SU-DHL-6 (cell line): ENCODE measurements around the gene ZNF74.

Source experiments
- H2AFZ ChIP-seq: fragments of 200-600 bp; sonication (generic); 2 replicates; pipeline ENCODE4 v1.6.1; 2014; ENCODE audit warnings: low read depth, mild to moderate bottlenecking, moderate library complexity, mixed read lengths, antibody characterized with exemption, low read length; ENCODE audit not compliant: severe bottlenecking
- H3F3A ChIP-seq: fragments of 200-600 bp; shearing (Covaris generic); 2 replicates; pipeline ENCODE4 v1.6.0; 2016; ENCODE audit warnings: antibody characterized with exemption, mild to moderate bottlenecking; ENCODE audit not compliant: insufficient read depth
- H3K27ac ChIP-seq: fragments of 200-600 bp; sonication (generic); 2 replicates; pipeline ENCODE4 v1.5.1; 2016; ENCODE audit warnings: low read depth, mild to moderate bottlenecking, low read length, moderate library complexity, mixed read lengths
- H3K27me3 ChIP-seq: fragments of 200-600 bp; sonication (generic), shearing (Covaris generic); 2 replicates; pipeline ENCODE4 v1.6.0; 2014; ENCODE audit warnings: mild to moderate bottlenecking, low read length
- H3K36me3 ChIP-seq: fragments of 200-600 bp; sonication (generic); 2 replicates; pipeline ENCODE4 v1.6.1; 2014; ENCODE audit warnings: mild to moderate bottlenecking, low read length, mixed read lengths
- H3K4me2 ChIP-seq: fragments of 300-600, 200-600 bp; shearing (Covaris generic), sonication (generic); 2 replicates; pipeline ENCODE4 v1.6.0; 2014; ENCODE audit warnings: low read length, low read depth, mild to moderate bottlenecking; ENCODE audit not compliant: poor library complexity, severe bottlenecking
- H3K4me3 ChIP-seq: fragments of 200-600 bp; sonication (generic); 2 replicates; pipeline ENCODE4 v1.5.1; 2014; ENCODE audit warnings: antibody characterized with exemption, low read length, mild to moderate bottlenecking, mixed read lengths; ENCODE audit not compliant: insufficient read depth, poor library complexity, severe bottlenecking
- H3K79me2 ChIP-seq: fragments of 200-600 bp; sonication (generic); 2 replicates; pipeline ENCODE4 v1.6.1; 2014; ENCODE audit warnings: mild to moderate bottlenecking, low read length, moderate library complexity; ENCODE audit not compliant: insufficient read depth
- H3K9ac ChIP-seq: fragments of 200-600 bp; sonication (generic); 2 replicates; pipeline ENCODE4 v1.7.0; 2014; ENCODE audit warnings: mild to moderate bottlenecking, low read length
- H3K9me2 ChIP-seq: fragments of 200-600 bp; sonication (generic); replicated peaks from 2 replicates; pipeline ENCODE4 v1.6.1; 2014; ENCODE audit warnings: low read length; ENCODE audit not compliant: insufficient read depth
- H3K9me3 ChIP-seq: fragments of 200-600 bp; sonication (generic); 2 replicates; pipeline ENCODE4 v1.6.1; 2014; ENCODE audit warnings: low read length, mixed read lengths; ENCODE audit not compliant: insufficient read depth
- H4K20me1 ChIP-seq: fragments of 200-600 bp; sonication (generic); 2 replicates; pipeline ENCODE4 v1.6.1; 2014; ENCODE audit warnings: low read depth, mild to moderate bottlenecking, antibody characterized with exemption, low read length, moderate library complexity, mixed read lengths
- CTCF ChIP-seq: fragments of 200-600 bp; sonication (generic); IDR thresholded peaks from one replicate; pipeline ENCODE4 v1.5.1; 2017; ENCODE audit warnings: antibody characterized with exemption, mild to moderate bottlenecking, low read length, moderate library complexity; ENCODE audit not compliant: insufficient read depth, poor library complexity, severe bottlenecking
- EZH2phosphoT487 ChIP-seq: fragments of 200-600 bp; sonication (generic), shearing (Covaris generic); conservative IDR thresholded peaks from 2 replicates; pipeline ENCODE4 v1.6.1; 2018; ENCODE audit warnings: mild to moderate bottlenecking, antibody characterized with exemption, low read length, moderate library complexity, mixed read lengths

ZNF74 gene

DNA sequence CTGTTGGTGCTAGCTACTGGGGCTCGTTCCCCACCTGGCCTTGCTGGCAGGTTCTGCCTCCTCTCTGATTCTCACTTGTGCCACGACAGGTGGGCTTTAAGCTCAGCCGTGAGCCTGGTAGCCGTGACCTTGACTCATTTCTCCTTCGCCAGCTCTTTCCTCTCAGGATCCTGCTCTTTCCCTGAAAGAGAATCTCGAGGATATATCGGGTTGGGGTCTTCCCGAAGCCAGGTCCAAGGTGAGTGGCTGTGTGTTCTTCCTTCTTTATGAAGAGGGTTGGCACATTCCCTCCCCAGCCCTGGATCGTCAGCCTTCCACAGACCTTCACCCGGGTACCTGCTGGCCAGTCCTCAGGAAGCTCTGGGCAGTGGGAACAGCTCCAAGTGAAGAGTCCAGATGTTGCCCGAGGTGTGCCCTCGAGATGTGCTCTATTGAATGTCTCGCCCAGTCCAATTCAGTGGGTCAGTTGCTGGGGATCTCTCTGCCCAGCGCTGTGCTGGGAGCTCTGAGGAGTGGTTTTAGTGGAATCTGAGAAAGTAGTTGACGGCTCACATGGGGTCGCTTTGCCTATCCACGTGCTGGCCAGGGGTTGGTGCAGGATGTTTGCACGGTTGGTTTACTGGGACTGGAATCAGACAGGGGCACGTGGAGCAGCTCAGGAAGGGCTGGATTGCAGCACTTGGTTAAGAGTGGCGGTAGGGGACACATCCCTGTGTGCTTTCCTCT, 1.4 kb downstream of the ZNF74 start:
- Histone ChIP-seq H3K79me2 (no peaks in the 10 kb centered on the region), H3K27me3 (no peaks in the 10 kb centered on the region), H3K36me3 (no peaks in the 10 kb centered on the region), H3K4me3 (no peak overlapping the region), H3K4me2 (no peak overlapping the region), H3K9ac (no peak overlapping the region), H3K9me3 (no peaks in the 10 kb centered on the region), H2AFZ (no peak overlapping the region), H3K9me2 (no peaks in the 10 kb centered on the region), H4K20me1 (no peaks in the 10 kb centered on the region), H3K27ac (no peak overlapping the region), H3F3A (no peaks in the 10 kb centered on the region)
- TF ChIP-seq CTCF: no peak
- no peak for TF ChIP-seq EZH2phosphoT487

DNA sequence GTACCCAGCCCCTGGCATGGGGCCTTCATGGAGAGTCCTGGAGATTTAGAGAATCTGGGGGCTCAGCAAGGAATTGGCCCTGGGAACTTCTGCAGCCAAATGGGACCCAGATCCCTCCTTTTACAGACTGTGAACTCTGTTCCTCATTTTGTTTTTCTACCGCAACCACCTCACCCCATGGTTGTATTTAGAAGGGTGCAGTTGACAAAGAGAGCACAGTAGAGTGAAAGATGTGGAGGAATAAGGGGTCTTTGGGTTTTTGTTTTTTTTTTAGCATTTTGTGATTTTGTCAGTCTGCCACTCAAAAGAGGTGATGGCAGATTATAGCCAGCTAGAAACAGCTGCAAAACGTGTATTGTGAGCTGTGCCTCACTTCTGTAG, 1.9 kb downstream of the ZNF74 start:
- Histone ChIP-seq H2AFZ (no peak overlapping the region), H4K20me1 (no peaks in the 10 kb centered on the region), H3K4me2 (no peak overlapping the region), H3K27ac (no peak overlapping the region), H3F3A (no peaks in the 10 kb centered on the region), H3K79me2 (no peaks in the 10 kb centered on the region), H3K9ac (no peak overlapping the region), H3K4me3 (no peak overlapping the region), H3K27me3 (no peaks in the 10 kb centered on the region), H3K9me3 (no peaks in the 10 kb centered on the region), H3K36me3 (no peaks in the 10 kb centered on the region), H3K9me2 (no peaks in the 10 kb centered on the region)
- TF ChIP-seq EZH2phosphoT487 (no peak), CTCF (no peak)

GRCh38 chr22:20396639-20397038, 2.7 kb downstream of the ZNF74 start:
- Histone ChIP-seq H3K4me2 (no peak overlapping the region), H3K27me3 (no peaks in the 10 kb centered on the region), H3K36me3 (no peaks in the 10 kb centered on the region), H4K20me1 (no peaks in the 10 kb centered on the region), H3K79me2 (no peaks in the 10 kb centered on the region), H2AFZ (no peak overlapping the region), H3K9ac (no peak overlapping the region), H3K9me2 (no peaks in the 10 kb centered on the region), H3K27ac (no peak overlapping the region), H3F3A (no peaks in the 10 kb centered on the region), H3K9me3 (no peaks in the 10 kb centered on the region), H3K4me3 (no peak overlapping the region)
- TF ChIP-seq EZH2phosphoT487 (no peak), CTCF (no peak)
